Measurements from ENCODE around the gene ARHGAP4. TPM values are rescaled to one million over a fixed set of nuclear protein-coding genes. Genes with fewer than 3 reads are reported as not detected.

ARHGAP4 gene
- total and polyA plus RNA-seq, 10 of the 15 experiments (the other 5 are each of a cell fraction or from before 2014, with no cell fraction given), result 0.71 to 120 (median 44.3) TPM

DNA sequence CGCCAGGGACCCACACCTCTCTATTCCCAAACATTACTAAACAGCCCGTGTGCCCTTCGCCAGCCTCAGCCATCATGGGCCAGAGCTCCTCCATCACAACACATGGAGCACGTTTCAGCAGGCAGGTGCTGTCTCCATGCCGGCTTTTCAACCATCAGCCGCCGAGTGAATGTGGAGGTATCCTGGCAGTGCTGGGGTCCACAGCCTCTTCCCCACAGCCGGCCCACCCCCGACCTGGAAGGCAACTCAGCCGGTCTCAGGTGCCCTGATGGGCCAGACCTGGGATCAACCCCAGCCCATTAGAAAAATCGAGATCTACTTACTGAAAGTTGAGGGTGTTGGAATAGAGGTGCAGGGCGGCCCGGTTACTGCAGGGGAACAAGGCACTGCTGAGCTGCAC lies 5.7 kb upstream of the ARHGAP4 start (continued):
- no peak for TF ChIP-seq TAF1 (IDR thresholded peaks at IDR 0.05; ENCODE audit: borderline replicate concordance, low read depth, low read length)

DNA sequence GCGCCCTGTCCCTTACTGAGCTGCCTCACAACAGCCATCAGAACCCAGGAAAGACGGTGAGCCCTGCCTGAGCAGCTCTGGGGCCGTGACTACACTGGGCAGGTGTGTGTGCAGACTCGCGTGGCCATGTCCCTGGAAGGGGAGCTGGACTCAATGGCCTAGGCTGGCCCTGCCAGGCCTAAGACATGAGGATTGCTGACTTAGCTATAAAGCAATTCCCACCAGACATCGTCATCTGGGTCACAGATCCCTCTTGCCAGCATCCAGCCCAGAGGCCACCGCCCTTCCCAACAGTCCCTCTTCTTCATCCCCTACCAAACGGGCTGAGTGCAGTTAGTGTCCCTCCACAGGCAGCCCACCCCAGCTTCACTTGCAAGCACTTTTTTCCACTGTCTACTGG lies 5.1 kb upstream of the ARHGAP4 start:
- Histone ChIP-seq H4K20me1 (ENCODE audit: control insufficient read depth, insufficient read depth) (no peaks in the 10 kb centered on the region), H3K27ac (ENCODE audit: control insufficient read depth, insufficient read depth) (no peak overlapping the region), H3K4me3 (no peak overlapping the region), H3K27me3 (replicated peaks in 1 of 2; ENCODE audit: control insufficient read depth in 2 of 2, insufficient read depth in 2 of 2, low read length in 1 of 2) (no peaks in the 10 kb centered on the region), H3K36me3 (ENCODE audit: control insufficient read depth in 2 of 2, insufficient read depth in 2 of 2, low read length in 1 of 2) (peaks cover 0 to 2% of the 10 kb centered on the region in 2 experiments; a peak in 3 of 4 replicates), H3K9me3 (replicated peaks; ENCODE audit: control insufficient read depth, insufficient read depth, low read length) (no peaks in the 10 kb centered on the region; the same call in 2 of the 3 replicates), H3K9ac (ENCODE audit: control insufficient read depth, insufficient read depth, low read length) (no peak overlapping the region), H2AFZ (ENCODE audit: control insufficient read depth, low read depth, low read length) (no peak overlapping the region), H3K4me1 (ENCODE audit: control insufficient read depth, insufficient read depth, low read length) (no peaks in the 10 kb centered on the region; the same call in 1 of the 2 replicates), H3K4me2 (ENCODE audit: control insufficient read depth, insufficient read depth) (no peak overlapping the region), H3K79me2 (ENCODE audit: control insufficient read depth, insufficient read depth, low read length) (peaks cover 18% of the 10 kb centered on the region)
- ChIA-PET CTCF (no interaction called here), SMC1A (ENCODE audit: uncharacterized antibody, unreplicated experiment) (no interaction called here), RAD21 (ENCODE audit: unreplicated experiment) (no interaction called here), POLR2A (no interaction called here)
- DNase-seq (ENCODE audit: low read depth, low spot score) (no peak), ATAC-seq (no peak), FAIRE-seq (no peak)
- TF ChIP-seq, protein P1, sequence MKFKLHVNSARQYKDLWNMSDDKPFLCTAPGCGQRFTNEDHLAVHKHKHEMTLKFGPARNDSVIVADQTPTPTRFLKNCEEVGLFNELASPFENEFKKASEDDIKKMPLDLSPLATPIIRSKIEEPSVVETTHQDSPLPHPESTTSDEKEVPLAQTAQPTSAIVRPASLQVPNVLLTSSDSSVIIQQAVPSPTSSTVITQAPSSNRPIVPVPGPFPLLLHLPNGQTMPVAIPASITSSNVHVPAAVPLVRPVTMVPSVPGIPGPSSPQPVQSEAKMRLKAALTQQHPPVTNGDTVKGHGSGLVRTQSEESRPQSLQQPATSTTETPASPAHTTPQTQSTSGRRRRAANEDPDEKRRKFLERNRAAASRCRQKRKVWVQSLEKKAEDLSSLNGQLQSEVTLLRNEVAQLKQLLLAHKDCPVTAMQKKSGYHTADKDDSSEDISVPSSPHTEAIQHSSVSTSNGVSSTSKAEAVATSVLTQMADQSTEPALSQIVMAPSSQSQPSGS (IDR thresholded peaks at IDR 0.05; ENCODE audit: low read length), result no peak
- no peak for TF ChIP-seq YY1 (IDR thresholded peaks at IDR 0.05; ENCODE audit: low read depth, low read length)
- TF ChIP-seq MEF2A (IDR thresholded peaks at IDR 0.05; ENCODE audit: insufficient read depth, low read depth, low read length), result no peak
- no peak for TF ChIP-seq NR2F1 (conservative IDR thresholded peaks at IDR 0.05)
- TF ChIP-seq, protein P2, sequence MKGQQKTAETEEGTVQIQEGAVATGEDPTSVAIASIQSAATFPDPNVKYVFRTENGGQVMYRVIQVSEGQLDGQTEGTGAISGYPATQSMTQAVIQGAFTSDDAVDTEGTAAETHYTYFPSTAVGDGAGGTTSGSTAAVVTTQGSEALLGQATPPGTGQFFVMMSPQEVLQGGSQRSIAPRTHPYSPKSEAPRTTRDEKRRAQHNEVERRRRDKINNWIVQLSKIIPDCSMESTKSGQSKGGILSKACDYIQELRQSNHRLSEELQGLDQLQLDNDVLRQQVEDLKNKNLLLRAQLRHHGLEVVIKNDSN (IDR thresholded peaks at IDR 0.05; ENCODE audit: borderline replicate concordance, extremely low read length, insufficient read depth, low read depth, low read length), result no peak
- no peak for TF ChIP-seq TCF7 (IDR thresholded peaks at IDR 0.05; ENCODE audit: borderline replicate concordance)
- no peak for TF ChIP-seq HCFC1 (IDR thresholded peaks at IDR 0.05; ENCODE audit: low read length)
- no peak for TF ChIP-seq PAX5 (IDR thresholded peaks at IDR 0.05; ENCODE audit: borderline replicate concordance, low read depth, low read length)
- no peak for TF ChIP-seq NR2C2 (IDR thresholded peaks at IDR 0.05; ENCODE audit: borderline replicate concordance, control insufficient read depth, insufficient read length, low read depth)
- no peak for TF ChIP-seq RUNX3 (IDR thresholded peaks at IDR 0.05; ENCODE audit: low read length)
- TF ChIP-seq MYB (IDR thresholded peaks at IDR 0.05; ENCODE audit: borderline replicate concordance, low read depth, low read length), result no peak
- no peak for TF ChIP-seq ZNF384 (IDR thresholded peaks at IDR 0.05; ENCODE audit: borderline replicate concordance, low read depth, low read length)
- in situ Hi-C loops (cut with MboI) (loop anchor here (5.0 kb wide), 1 partner anchor 441 kb away; the partner anchor contains the start of gene FLNA), intact Hi-C loops (cut with micrococcal nuclease; ENCODE audit: unreplicated experiment) (no loop called here)
- no TSS peak for BruUV-seq (replicated peaks)
- 89% methylated on average over 8 of the region's 8 CpGs for WGBS (ENCODE audit: insufficient coverage, insufficient replicate concordance, low lambda C conversion rate, missing lambda C conversion rate)

Data from GM12878 (cell line).